Measurements from ENCODE around the gene CELA2A.
"Not testable (repeated sequence)": the region's sequence is repeated elsewhere in the genome, so short reads cannot be mapped to it uniquely, and the experiment has no call there.

Gene CELA2A

DNA sequence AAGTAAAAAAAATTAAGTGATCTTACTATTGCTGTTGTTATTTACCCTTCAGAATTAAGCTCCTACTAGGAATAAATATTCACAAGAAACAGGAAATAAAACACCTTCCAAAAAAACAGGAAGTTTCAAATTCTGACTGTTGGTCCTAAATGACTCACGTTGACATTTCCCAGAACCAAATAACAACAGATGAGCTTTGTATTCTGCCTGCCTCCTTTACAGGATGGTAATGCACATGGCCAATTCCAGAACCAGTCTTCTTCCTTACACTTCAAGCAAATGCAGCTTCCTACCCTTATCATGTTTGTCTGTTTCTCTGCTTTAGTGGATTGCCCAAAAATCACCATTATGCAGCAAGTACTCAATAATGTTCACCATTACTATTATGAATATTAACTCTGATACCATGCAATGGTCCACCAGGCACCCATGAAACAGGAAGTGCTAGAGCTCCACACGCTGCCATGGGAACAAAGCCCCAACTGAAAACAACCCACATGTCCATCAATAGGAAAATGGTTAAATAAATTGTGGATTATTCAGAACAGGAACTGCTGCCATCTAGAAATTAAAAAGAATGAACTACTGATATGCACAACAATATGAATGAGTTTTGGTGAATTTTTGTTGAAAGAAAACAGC is 58.6 kb downstream of the CELA2A start:
- peak overlapping the region; percentile 74 for H3K27ac Mint-ChIP-seq
- H3K36me3 Mint-ChIP-seq (ENCODE audit: low read depth): peaks cover 61% of the 10 kb centered on the region
- H3K4me1 Mint-ChIP-seq (ENCODE audit: low read depth): peaks cover 36% of the 10 kb centered on the region
- peak overlapping the region; percentile 5 for H3K4me3 Mint-ChIP-seq
- no peaks in the 10 kb centered on the region for H3K27me3 Mint-ChIP-seq
- intact Hi-C loops (cut with micrococcal nuclease): no loop called here
- H3K9me3 Mint-ChIP-seq: no peaks in the 10 kb centered on the region

DNA sequence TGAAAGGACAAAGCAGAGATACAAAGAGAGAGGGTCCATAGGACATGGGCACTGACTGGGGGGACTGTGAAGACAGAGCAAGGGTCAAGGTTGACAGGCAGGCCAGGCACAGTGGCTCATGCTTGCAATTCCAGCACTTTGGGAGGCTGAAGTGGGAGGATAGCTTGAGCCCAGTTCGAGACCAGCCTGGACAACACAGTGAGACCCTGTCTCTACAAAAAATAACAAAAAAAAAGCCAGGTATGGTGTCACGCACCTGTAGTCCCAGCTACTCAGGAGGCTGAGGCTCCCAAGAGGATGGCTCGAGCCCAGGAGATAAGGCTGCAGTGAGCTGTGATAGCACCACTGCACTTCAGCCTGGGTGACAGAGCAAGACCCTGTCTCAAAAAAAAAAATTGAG is 63.1 kb downstream of the CELA2A start:
- H3K36me3 Mint-ChIP-seq (ENCODE audit: low read depth): peaks cover 34% of the 10 kb centered on the region
- peak overlapping the region; percentile 3 for H3K27ac Mint-ChIP-seq
- intact Hi-C loops (cut with micrococcal nuclease): loop anchor here (10.0 kb wide), 1 partner anchor 165 kb away; the partner anchor contains the start of gene PLEKHM2
- H3K4me3 Mint-ChIP-seq: no peak overlapping the region
- H3K27me3 Mint-ChIP-seq: no peaks in the 10 kb centered on the region
- H3K4me1 Mint-ChIP-seq (ENCODE audit: low read depth): peaks cover 53% of the 10 kb centered on the region
- no peaks in the 10 kb centered on the region for H3K9me3 Mint-ChIP-seq

DNA sequence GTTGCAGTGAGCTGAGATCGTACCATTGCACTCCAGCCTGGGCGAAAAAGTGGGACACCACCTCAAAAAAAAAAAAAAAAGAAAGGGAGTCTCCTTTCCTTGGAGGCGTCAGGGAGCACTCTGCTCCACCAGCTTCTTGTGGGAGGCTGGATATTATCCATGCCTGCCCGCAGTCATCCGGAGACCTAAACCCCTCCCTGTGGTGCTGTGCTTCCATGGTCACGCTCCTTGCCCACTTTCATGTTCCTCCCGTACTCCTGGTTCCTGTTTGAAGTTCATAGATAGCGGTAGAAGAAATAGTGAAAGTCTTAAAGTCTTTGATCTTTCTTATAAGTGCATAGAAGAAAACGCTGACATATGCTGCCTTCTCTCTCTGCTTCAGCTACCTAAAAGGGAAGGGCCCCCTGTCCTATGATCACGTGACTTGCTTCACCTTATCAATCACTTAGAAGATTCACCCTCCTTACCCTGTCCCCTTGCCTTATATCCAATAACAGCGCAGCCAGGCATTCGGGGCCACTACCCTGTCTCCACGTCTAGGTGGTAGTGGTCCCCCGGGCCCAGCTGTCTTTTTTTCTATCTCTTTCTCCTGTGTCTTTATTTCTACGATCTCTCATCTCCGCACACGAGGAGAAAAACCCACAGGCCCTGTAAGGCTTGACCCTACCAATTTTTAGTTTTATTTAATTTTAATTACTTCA is 64.8 kb downstream of the CELA2A start:
- H3K36me3 Mint-ChIP-seq (ENCODE audit: low read depth): peaks cover 34% of the 10 kb centered on the region
- H3K4me1 Mint-ChIP-seq (ENCODE audit: low read depth): peaks cover 54% of the 10 kb centered on the region
- peak overlapping the region; percentile 30 for H3K4me3 Mint-ChIP-seq
- intact Hi-C loops (cut with micrococcal nuclease): loop anchor here (10.0 kb wide), 1 partner anchor 163 kb away; the partner anchor contains the start of gene PLEKHM2
- not testable (repeated sequence) for H3K27me3 Mint-ChIP-seq, H3K9me3 Mint-ChIP-seq
- H3K27ac Mint-ChIP-seq: peak overlapping the region; percentile 66

Data from dendritic cell treated with granulocyte-macrophage colony-stimulating factor and Interleukin-4, amounts not matched to agents 40 ng/mL and 50 ng/mL, for 4 days (primary cell).